Stimulated activated memory B cell treated with anti-CD40 and anti-IgM and Interleukin-4, amounts not matched to agents 10 μg/mL and 1 μg/mL and 100 μg/mL, for 72 hours (primary cell): ENCODE measurements around the gene MAP4K3.

ENCODE experiments used
- ATAC-seq: fragments of 150-1000 bp; cut with Tn5 transposase; 2 replicates; pipeline ENCODE4 v1.10.0; 2021
- H3K27ac Mint-ChIP-seq: one replicate; pipeline ENCODE4 v1.8.0; 2022; ENCODE audit warnings: mild to moderate bottlenecking, mixed read lengths
- H3K27me3 Mint-ChIP-seq: one replicate; pipeline ENCODE4 v1.8.0; 2022; ENCODE audit warnings: mixed read lengths
- H3K36me3 Mint-ChIP-seq: one replicate; pipeline ENCODE4 v1.8.0; 2022; ENCODE audit warnings: mixed read lengths
- H3K4me1 Mint-ChIP-seq: one replicate; pipeline ENCODE4 v1.8.0; 2022; ENCODE audit warnings: mixed read lengths
- H3K4me3 Mint-ChIP-seq: one replicate; pipeline ENCODE4 v1.8.0; 2022; ENCODE audit warnings: mild to moderate bottlenecking, moderate library complexity, mixed read lengths
- H3K9me3 Mint-ChIP-seq: one replicate; pipeline ENCODE4 v1.8.0; 2022; ENCODE audit warnings: mixed read lengths

The MAP4K3 gene

GRCh38 chr2:39431592-39432316 is 5.3 kb downstream of the MAP4K3 start:
- H3K4me1 Mint-ChIP-seq = peaks cover 44% of the 10 kb centered on the region
- no peaks in the 10 kb centered on the region for H3K27me3 Mint-ChIP-seq
- peak overlapping the region; percentile 30 for H3K27ac Mint-ChIP-seq
- no peak overlapping the region for H3K4me3 Mint-ChIP-seq
- H3K9me3 Mint-ChIP-seq = no peaks in the 10 kb centered on the region
- H3K36me3 Mint-ChIP-seq = peaks cover 12% of the 10 kb centered on the region
- ATAC-seq = no peak

- H3K9me3 Mint-ChIP-seq = no peaks in the 10 kb centered on the region
- H3K27me3 Mint-ChIP-seq = no peaks in the 10 kb centered on the region
- H3K4me1 Mint-ChIP-seq = peaks cover 29% of the 10 kb centered on the region
- no peak overlapping the region for H3K4me3 Mint-ChIP-seq
- H3K36me3 Mint-ChIP-seq = peaks cover 6% of the 10 kb centered on the region
- no peak for ATAC-seq
- no peak overlapping the region for H3K27ac Mint-ChIP-seq
Observed at GRCh38 chr2:39429746-39430145, 7.3 kb downstream of the MAP4K3 start.

GRCh38 chr2:39424951-39425350 is 12.1 kb downstream of the MAP4K3 start:
- H3K9me3 Mint-ChIP-seq = no peaks in the 10 kb centered on the region
- H3K27me3 Mint-ChIP-seq = no peaks in the 10 kb centered on the region
- no peak for ATAC-seq
- H3K4me3 Mint-ChIP-seq = no peak overlapping the region
- peaks cover 6% of the 10 kb centered on the region for H3K36me3 Mint-ChIP-seq
- no peak overlapping the region for H3K27ac Mint-ChIP-seq
- peaks cover 26% of the 10 kb centered on the region for H3K4me1 Mint-ChIP-seq

GRCh38 chr2:39422700-39423099 is 14.4 kb downstream of the MAP4K3 start:
- Mint-ChIP-seq H3K4me1 (peaks cover 28% of the 10 kb centered on the region), H3K27me3 (no peaks in the 10 kb centered on the region), H3K27ac (no peak overlapping the region), H3K9me3 (no peaks in the 10 kb centered on the region), H3K4me3 (no peak overlapping the region), H3K36me3 (peaks cover 6% of the 10 kb centered on the region)
- no peak for ATAC-seq

GRCh38 chr2:39421354-39421753 is 15.7 kb downstream of the MAP4K3 start:
- no peak overlapping the region for H3K27ac Mint-ChIP-seq
- no peak for ATAC-seq
- H3K36me3 Mint-ChIP-seq = no peaks in the 10 kb centered on the region
- no peaks in the 10 kb centered on the region for H3K9me3 Mint-ChIP-seq
- H3K4me1 Mint-ChIP-seq = peaks cover 17% of the 10 kb centered on the region
- H3K4me3 Mint-ChIP-seq = no peak overlapping the region
- no peaks in the 10 kb centered on the region for H3K27me3 Mint-ChIP-seq

- Mint-ChIP-seq H3K27ac (no peak overlapping the region), H3K27me3 (no peaks in the 10 kb centered on the region), H3K9me3 (no peaks in the 10 kb centered on the region), H3K4me1 (peaks cover 17% of the 10 kb centered on the region), H3K36me3 (no peaks in the 10 kb centered on the region), H3K4me3 (no peak overlapping the region)
- no peak for ATAC-seq
Observed at GRCh38 chr2:39419282-39420223, 17.5 kb downstream of the MAP4K3 start.

GRCh38 chr2:39418491-39418890 is 18.6 kb downstream of the MAP4K3 start:
- Mint-ChIP-seq H3K27me3 (no peaks in the 10 kb centered on the region), H3K27ac (no peak overlapping the region), H3K4me3 (no peak overlapping the region), H3K4me1 (peaks cover 18% of the 10 kb centered on the region), H3K9me3 (no peaks in the 10 kb centered on the region), H3K36me3 (no peaks in the 10 kb centered on the region)
- no peak for ATAC-seq

GRCh38 chr2:39416140-39416539 is 20.9 kb downstream of the MAP4K3 start:
- no peaks in the 10 kb centered on the region for H3K27me3 Mint-ChIP-seq
- no peak for ATAC-seq
- H3K36me3 Mint-ChIP-seq = no peaks in the 10 kb centered on the region
- peaks cover 35% of the 10 kb centered on the region for H3K4me1 Mint-ChIP-seq
- no peak overlapping the region for H3K4me3 Mint-ChIP-seq
- no peaks in the 10 kb centered on the region for H3K9me3 Mint-ChIP-seq
- no peak overlapping the region for H3K27ac Mint-ChIP-seq

- peak; percentile 40 for ATAC-seq
Observed at GRCh38 chr2:39413063-39413737, 23.9 kb downstream of the MAP4K3 start.

GRCh38 chr2:39411181-39411944 is 25.7 kb downstream of the MAP4K3 start:
- Mint-ChIP-seq H3K27me3 (no peaks in the 10 kb centered on the region), H3K36me3 (no peaks in the 10 kb centered on the region), H3K4me1 (peaks cover 44% of the 10 kb centered on the region), H3K9me3 (no peaks in the 10 kb centered on the region), H3K27ac (no peak overlapping the region), H3K4me3 (no peak overlapping the region)
- no peak for ATAC-seq

More at GRCh38 chr2:39413063-39413737, 23.9 kb downstream of the MAP4K3 start:
- Mint-ChIP-seq H3K4me3 (no peak overlapping the region), H3K27me3 (no peaks in the 10 kb centered on the region), H3K4me1 (peaks cover 38% of the 10 kb centered on the region), H3K27ac (no peak overlapping the region), H3K9me3 (no peaks in the 10 kb centered on the region), H3K36me3 (no peaks in the 10 kb centered on the region)

GRCh38 chr2:39409697-39410389 is 27.2 kb downstream of the MAP4K3 start:
- H3K27ac Mint-ChIP-seq = no peak overlapping the region
- H3K9me3 Mint-ChIP-seq = no peaks in the 10 kb centered on the region
- ATAC-seq = no peak
- H3K4me3 Mint-ChIP-seq = no peak overlapping the region
- H3K4me1 Mint-ChIP-seq = peaks cover 59% of the 10 kb centered on the region
- H3K36me3 Mint-ChIP-seq = no peaks in the 10 kb centered on the region
- H3K27me3 Mint-ChIP-seq = no peaks in the 10 kb centered on the region

- ATAC-seq = peak; percentile 83
- H3K9me3 Mint-ChIP-seq = no peaks in the 10 kb centered on the region
- H3K27me3 Mint-ChIP-seq = no peaks in the 10 kb centered on the region
- peaks cover 65% of the 10 kb centered on the region for H3K4me1 Mint-ChIP-seq
- peak overlapping the region; percentile 23 for H3K4me3 Mint-ChIP-seq
- H3K36me3 Mint-ChIP-seq = peaks cover 5% of the 10 kb centered on the region
- peak overlapping the region; percentile 58 for H3K27ac Mint-ChIP-seq
Observed at GRCh38 chr2:39408351-39409136, 28.5 kb downstream of the MAP4K3 start.

- no peaks in the 10 kb centered on the region for H3K27me3 Mint-ChIP-seq
- H3K27ac Mint-ChIP-seq = peak overlapping the region; percentile 58
- peak overlapping the region; percentile 23 for H3K4me3 Mint-ChIP-seq
- H3K36me3 Mint-ChIP-seq = peaks cover 5% of the 10 kb centered on the region
- H3K4me1 Mint-ChIP-seq = peaks cover 65% of the 10 kb centered on the region
- no peaks in the 10 kb centered on the region for H3K9me3 Mint-ChIP-seq
- no peak for ATAC-seq
Observed at GRCh38 chr2:39407516-39408296, 29.4 kb downstream of the MAP4K3 start.
